Measurements from ENCODE around the gene HCK.

HCK gene

DNA sequence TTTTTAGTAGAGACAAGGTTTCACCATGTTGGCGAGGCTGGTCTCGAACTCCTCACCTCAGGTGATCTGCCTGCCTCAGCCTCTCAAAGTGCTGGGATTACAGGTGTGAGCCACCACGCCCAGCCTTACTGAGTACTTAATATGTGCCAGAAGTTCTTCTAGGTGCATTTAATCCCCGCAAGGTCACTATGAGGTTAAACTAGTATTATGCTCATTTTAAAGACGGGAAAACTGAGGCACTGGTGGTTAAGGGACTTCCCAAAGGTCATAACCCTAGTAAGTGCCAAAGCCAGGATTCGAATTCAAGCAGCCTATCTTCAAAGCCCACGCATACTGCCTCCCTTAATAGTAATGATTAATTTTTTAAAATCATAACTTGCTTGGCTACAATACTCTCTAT is 42.5 kb upstream of the HCK start:
- no peak for DNase-seq (ENCODE audit: low spot score)
- no peak overlapping the region for H3K4me3 ChIP-seq
- TF ChIP-seq CTCF (IDR thresholded peaks at IDR 0.05): no peak
- H3K27ac ChIP-seq: peak overlapping the region in 1 of 2 donors; percentile 45

DNA sequence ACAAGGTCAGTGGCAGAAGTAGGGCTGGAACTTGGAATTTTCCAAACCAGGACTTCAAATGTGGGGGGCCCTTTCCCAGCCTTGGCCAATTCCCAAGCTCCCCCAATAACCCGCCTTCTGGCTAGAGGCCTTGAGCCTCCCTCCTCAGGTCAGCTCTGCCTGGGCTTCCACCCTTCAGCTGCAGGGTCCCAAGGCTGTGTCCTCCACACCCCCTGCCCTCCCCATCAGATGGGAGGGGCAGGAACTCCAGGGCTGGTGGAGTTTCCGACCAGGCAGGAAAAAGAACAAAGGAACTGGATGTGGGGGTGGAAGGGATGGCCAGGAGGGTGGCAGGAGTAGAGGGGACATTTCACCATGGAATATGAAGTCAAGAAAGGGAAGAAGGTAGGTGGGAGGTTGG is 41.9 kb upstream of the HCK start, which contains the start of gene CCM2L:
TSS of gene CCM2L (plus strand) at position 338 of the 400 bp plus-strand sequence. CDS start at position 355, 17 bp downstream.
- no peak for TF ChIP-seq CTCF (IDR thresholded peaks at IDR 0.05)
- Histone ChIP-seq H3K4me3 (peak within 1 kb of the TSS; percentile 56), H3K27ac (peak within 1 kb of the TSS in 1 of 2 donors; percentile 62)
- DNase-seq (ENCODE audit: low spot score): no peak

- no peak for DNase-seq (ENCODE audit: low spot score)
- no peak for TF ChIP-seq CTCF (IDR thresholded peaks at IDR 0.05)
- peak overlapping the region in 1 of 2 donors; percentile 62 for H3K27ac ChIP-seq
- peak overlapping the region; percentile 56 for H3K4me3 ChIP-seq
Measured at GRCh38 chr20:32010666-32011065, 41.4 kb upstream of the HCK start.

DNA sequence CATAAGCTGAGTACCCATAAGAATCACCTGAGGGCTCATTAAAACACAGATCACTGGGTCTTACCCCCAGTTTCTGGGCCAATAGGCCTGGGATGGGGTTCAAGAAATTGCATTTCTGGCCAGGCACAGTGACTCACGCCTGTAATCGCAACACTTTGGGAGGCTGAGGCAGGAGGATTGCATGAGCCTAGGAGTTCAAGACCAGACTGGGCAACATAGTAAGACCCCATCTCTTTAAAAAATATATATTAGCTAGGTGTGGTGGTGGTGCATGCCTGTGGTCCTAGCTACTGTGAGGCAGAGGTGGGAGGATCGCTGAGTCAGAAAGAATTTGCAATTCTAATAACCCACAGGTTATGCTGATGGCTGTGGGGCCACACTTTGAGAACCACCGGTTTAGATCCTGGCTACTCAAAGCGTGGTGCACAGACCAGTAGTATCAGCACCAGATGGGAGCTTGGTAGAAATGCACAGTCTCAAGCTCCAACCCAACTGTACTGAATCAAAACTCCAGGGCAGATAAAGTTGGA is 39.8 kb upstream of the HCK start:
- Histone ChIP-seq H3K4me3 (no peak overlapping the region), H3K27ac (no peak overlapping the region)
- no peak for DNase-seq (ENCODE audit: low spot score)
- TF ChIP-seq CTCF (IDR thresholded peaks at IDR 0.05): no peak

GRCh38 chr20:32013326-32013725 is 38.7 kb upstream of the HCK start:
- Histone ChIP-seq H3K27ac (no peak overlapping the region), H3K4me3 (no peak overlapping the region)
- DNase-seq (ENCODE audit: low spot score): no peak
- no peak for TF ChIP-seq CTCF (IDR thresholded peaks at IDR 0.05)

DNA sequence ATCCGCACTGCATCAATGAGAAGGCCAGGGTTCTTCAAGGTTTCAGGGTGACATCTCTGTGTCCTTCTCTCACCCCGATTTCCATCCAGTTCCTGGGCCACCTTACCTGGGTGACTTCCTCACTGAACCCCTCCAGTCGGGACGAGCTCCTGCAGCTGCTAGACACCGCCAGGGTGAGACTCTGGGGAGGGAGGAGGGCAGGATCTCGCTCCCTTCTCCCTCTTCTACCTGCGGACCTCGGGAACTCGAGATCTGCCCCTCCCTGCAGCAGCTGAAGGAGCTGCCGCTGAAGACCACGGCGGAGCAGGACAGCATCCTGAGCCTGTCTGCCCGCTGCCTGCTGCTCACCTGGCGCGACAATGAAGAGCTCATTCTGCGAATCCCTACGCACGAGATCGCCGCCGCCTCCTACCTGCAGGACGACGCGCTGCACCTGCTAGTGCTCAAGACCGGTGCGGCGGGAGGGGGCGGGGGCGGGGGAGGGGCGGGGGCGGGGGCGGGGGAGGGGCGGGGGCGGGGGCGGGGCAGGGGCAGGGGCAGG is 34.3 kb upstream of the HCK start:
- Histone ChIP-seq H3K4me3 (peak overlapping the region; percentile 70), H3K27ac (no peak overlapping the region)
- no peak for TF ChIP-seq CTCF (IDR thresholded peaks at IDR 0.05)
- no peak for DNase-seq (ENCODE audit: low spot score)

Measured in coronary artery (tissue), 2 donors.